Activated CD8-positive, alpha-beta T cell treated with anti-CD3 and anti-CD28 coated beads for 36 hours (primary cell): ENCODE data around the gene OSBPL10. TPM values are rescaled to one million over a fixed set of nuclear protein-coding genes. Genes with fewer than 3 reads are reported as not detected.

ENCODE experiments used
- ATAC-seq: fragments of 200-7000 bp; cut with Tn5 transposase; one replicate; pipeline ENCODE4 v1.10.0; 2021; ENCODE audit warnings: mild to moderate bottlenecking, moderate library complexity
- CTCF ChIA-PET: fragments of 350-600 bp; sonication (Branson Sonifier 250); formaldehyde crosslinking; loops from one replicate; lab custom pipeline; 2021; ENCODE audit warnings: antibody characterized with exemption; lab: Charles Lee
- POLR2A ChIA-PET: fragments of 350-600 bp; sonication (Branson Sonifier 250); formaldehyde crosslinking; loops from one replicate; lab custom pipeline; 2021; ENCODE audit warnings: antibody characterized with exemption; lab: Charles Lee
- DNase-seq: peaks from one replicate; pipeline ENCODE4 v3.0.0-alpha.2; 2020
- H3K27ac Mint-ChIP-seq: one replicate; pipeline ENCODE4 v1.8.0; 2021; ENCODE audit warnings: mild to moderate bottlenecking, mixed read lengths
- H3K27me3 Mint-ChIP-seq: one replicate; pipeline ENCODE4 v1.8.0; 2021; ENCODE audit warnings: mixed read lengths
- H3K36me3 Mint-ChIP-seq: one replicate; pipeline ENCODE4 v1.8.0; 2021; ENCODE audit warnings: low read depth, mixed read lengths
- H3K4me1 Mint-ChIP-seq: one replicate; pipeline ENCODE4 v1.8.0; 2021; ENCODE audit warnings: low read depth, mixed read lengths
- H3K4me3 Mint-ChIP-seq: one replicate; pipeline ENCODE4 v1.8.0; 2021; ENCODE audit warnings: mild to moderate bottlenecking, moderate library complexity, mixed read lengths
- H3K9me3 Mint-ChIP-seq: one replicate; pipeline ENCODE4 v1.8.0; 2021; ENCODE audit warnings: mixed read lengths
- intact Hi-C: fragments of 100-400 bp; cut with micrococcal nuclease; formaldehyde crosslinking; loops from one replicate; pipeline ENCODE4 v1.10.0; 2022
- total RNA-seq, 2 experiments: library from RNA; stranded (reverse); gene quantifications; one replicate each; pipeline ENCODE4 v1.2.3, GENCODE V29; 2021
- TF ChIP-seq, protein P1 (sequence below): fragments of 200-600 bp; IDR thresholded peaks from one replicate; pipeline ENCODE4 v1.8.0; 2022; ENCODE audit warnings: antibody characterized with exemption, mild to moderate bottlenecking

The OSBPL10 gene
- total RNA-seq, 2 experiments from 2014 or later = 1.9 to 2.1 TPM

DNA sequence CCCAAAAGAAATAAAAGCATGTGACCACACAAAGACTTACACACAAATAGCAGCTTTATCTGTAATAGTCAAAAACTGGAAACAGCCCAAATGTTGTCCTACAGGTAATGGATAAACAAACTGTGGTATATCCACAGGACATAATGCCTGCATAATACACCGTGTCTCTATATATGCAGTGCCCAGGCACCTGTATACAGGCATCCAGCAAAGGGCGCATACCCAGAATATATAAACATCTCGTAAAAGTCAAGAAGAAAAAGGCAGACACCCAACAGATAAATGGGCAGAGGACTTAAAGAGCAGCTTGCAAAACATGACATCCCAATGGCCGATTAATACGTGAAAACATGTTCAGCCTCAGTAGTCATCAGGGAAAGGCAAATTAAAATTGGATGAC, 7.2 kb downstream of the OSBPL10 start:
- ChIA-PET CTCF (no interaction called here), POLR2A (no interaction called here)
- Mint-ChIP-seq H3K36me3 (no peaks in the 10 kb centered on the region), H3K9me3 (peaks cover 3% of the 10 kb centered on the region), H3K27me3 (peaks cover 32% of the 10 kb centered on the region), H3K4me1 (peaks cover 6% of the 10 kb centered on the region), H3K27ac (no peak overlapping the region), H3K4me3 (no peak overlapping the region)
- ATAC-seq = no peak
- intact Hi-C loops = no loop called here
- TF ChIP-seq, protein P1, sequence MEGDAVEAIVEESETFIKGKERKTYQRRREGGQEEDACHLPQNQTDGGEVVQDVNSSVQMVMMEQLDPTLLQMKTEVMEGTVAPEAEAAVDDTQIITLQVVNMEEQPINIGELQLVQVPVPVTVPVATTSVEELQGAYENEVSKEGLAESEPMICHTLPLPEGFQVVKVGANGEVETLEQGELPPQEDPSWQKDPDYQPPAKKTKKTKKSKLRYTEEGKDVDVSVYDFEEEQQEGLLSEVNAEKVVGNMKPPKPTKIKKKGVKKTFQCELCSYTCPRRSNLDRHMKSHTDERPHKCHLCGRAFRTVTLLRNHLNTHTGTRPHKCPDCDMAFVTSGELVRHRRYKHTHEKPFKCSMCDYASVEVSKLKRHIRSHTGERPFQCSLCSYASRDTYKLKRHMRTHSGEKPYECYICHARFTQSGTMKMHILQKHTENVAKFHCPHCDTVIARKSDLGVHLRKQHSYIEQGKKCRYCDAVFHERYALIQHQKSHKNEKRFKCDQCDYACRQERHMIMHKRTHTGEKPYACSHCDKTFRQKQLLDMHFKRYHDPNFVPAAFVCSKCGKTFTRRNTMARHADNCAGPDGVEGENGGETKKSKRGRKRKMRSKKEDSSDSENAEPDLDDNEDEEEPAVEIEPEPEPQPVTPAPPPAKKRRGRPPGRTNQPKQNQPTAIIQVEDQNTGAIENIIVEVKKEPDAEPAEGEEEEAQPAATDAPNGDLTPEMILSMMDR = no peak
- DNase-seq = no peak

DNA sequence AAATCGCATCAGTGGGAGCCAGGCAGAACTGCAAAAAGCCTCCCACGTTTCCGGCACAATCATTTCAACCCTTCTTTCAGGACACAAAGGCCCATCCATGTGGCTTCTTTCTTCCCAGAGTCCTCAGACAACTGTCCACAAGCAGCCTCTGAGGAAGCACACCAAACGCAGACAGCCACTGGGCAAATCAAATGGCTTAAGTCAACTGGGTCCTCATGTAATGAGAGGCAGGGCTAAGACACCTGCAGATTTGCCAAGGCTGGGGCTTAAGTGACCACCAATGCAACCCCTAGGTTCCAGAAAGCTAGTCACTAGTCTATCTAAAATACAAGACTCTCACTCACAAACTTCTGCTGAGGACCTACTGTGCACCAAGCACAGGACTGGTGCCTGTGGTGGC, 8.0 kb downstream of the OSBPL10 start:
- H3K27ac Mint-ChIP-seq = no peak overlapping the region
- intact Hi-C loops = no loop called here
- TF ChIP-seq, protein P1 = no peak

DNA sequence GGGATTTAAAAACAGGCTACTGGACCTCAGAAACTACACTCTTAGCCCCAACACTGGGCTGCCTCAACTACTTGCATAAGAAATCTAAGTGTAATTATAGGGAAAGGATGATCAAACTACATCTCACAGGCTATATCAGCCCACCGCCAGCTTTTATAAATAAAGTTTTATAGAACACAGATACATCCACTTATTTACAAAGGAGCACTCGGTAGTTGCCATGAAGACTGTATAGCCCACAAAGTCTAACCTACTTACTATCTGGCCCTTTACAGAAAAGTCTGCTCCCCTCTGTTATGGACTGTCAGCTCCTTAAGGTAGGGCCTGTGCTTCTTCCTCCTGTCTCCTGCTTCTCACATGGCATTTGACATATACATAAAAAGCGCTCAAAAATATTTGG, 9.5 kb downstream of the OSBPL10 start:
- ChIA-PET CTCF (no interaction called here), POLR2A (interaction anchor here (0.6 kb wide), 1 partner anchor 57 kb away, joined by 6 read pairs; no protein-coding TSS in a partner anchor)
- no peaks in the 10 kb centered on the region for H3K4me1 Mint-ChIP-seq
- H3K27ac Mint-ChIP-seq = no peak overlapping the region
- H3K9me3 Mint-ChIP-seq = peaks cover 1% of the 10 kb centered on the region
- H3K4me3 Mint-ChIP-seq = no peak overlapping the region
- intact Hi-C loops = no loop called here
- DNase-seq (no peak), ATAC-seq (no peak)
- TF ChIP-seq, protein P1 = no peak
- peaks cover 15% of the 10 kb centered on the region for H3K27me3 Mint-ChIP-seq
- no peaks in the 10 kb centered on the region for H3K36me3 Mint-ChIP-seq

More for the DNA sequence above, 8.0 kb downstream of the OSBPL10 start:
- H3K9me3 Mint-ChIP-seq = peaks cover 1% of the 10 kb centered on the region
- no peaks in the 10 kb centered on the region for H3K4me1 Mint-ChIP-seq
- no peaks in the 10 kb centered on the region for H3K36me3 Mint-ChIP-seq
- no peak for ATAC-seq
- CTCF ChIA-PET = no interaction called here
- H3K27me3 Mint-ChIP-seq = peaks cover 27% of the 10 kb centered on the region
- POLR2A ChIA-PET = no interaction called here
- no peak for DNase-seq
- H3K4me3 Mint-ChIP-seq = no peak overlapping the region

- H3K27ac Mint-ChIP-seq = no peak overlapping the region
- no peaks in the 10 kb centered on the region for H3K36me3 Mint-ChIP-seq
- ChIA-PET CTCF (no interaction called here), POLR2A (no interaction called here)
- no peak overlapping the region for H3K4me3 Mint-ChIP-seq
- intact Hi-C loops = no loop called here
- H3K4me1 Mint-ChIP-seq = no peaks in the 10 kb centered on the region
- ATAC-seq = no peak
- H3K27me3 Mint-ChIP-seq = peaks cover 2% of the 10 kb centered on the region
- TF ChIP-seq, protein P1 = no peak
- no peaks in the 10 kb centered on the region for H3K9me3 Mint-ChIP-seq
- no peak for DNase-seq
These were observed 12.1 kb downstream of the OSBPL10 start for GRCh38 chr3:31968927-31969418.

GRCh38 chr3:31968369-31968926, 12.6 kb downstream of the OSBPL10 start:
- Mint-ChIP-seq H3K27ac (no peak overlapping the region), H3K9me3 (no peaks in the 10 kb centered on the region), H3K36me3 (no peaks in the 10 kb centered on the region), H3K27me3 (peaks cover 2% of the 10 kb centered on the region), H3K4me3 (no peak overlapping the region), H3K4me1 (no peaks in the 10 kb centered on the region)
- no peak for DNase-seq
- ChIA-PET CTCF (no interaction called here), POLR2A (no interaction called here)
- ATAC-seq = no peak
- intact Hi-C loops = no loop called here
- TF ChIP-seq, protein P1 = no peak
